Measurements from ENCODE around the gene BMPR1B.
"Not testable (repeated sequence)": the region's sequence is repeated elsewhere in the genome, so short reads cannot be mapped to it uniquely, and the experiment has no call there.

BMPR1B gene

GRCh38 chr4:94831607-94832006 is 73.9 kb downstream of the BMPR1B start:
- Histone ChIP-seq H3K4me1 (ENCODE audit: control insufficient read depth, low read length) (no peaks in the 10 kb centered on the region), H3K4me3 (ENCODE audit: low read length) (no peak overlapping the region), H3K79me2 (ENCODE audit: control insufficient read depth, low read length) (no peaks in the 10 kb centered on the region), H3K27ac (ENCODE audit: low read depth, low read length) (no peak overlapping the region), H4K20me1 (ENCODE audit: control insufficient read depth, insufficient read depth, low read depth, low read length) (no peaks in the 10 kb centered on the region), H3K4me2 (ENCODE audit: low read length) (no peak overlapping the region), H3K36me3 (ENCODE audit: control insufficient read depth, low read length) (no peaks in the 10 kb centered on the region), H3K27me3 (ENCODE audit: control insufficient read depth, low read length) (no peaks in the 10 kb centered on the region), H3K9me3 (ENCODE audit: control insufficient read depth, insufficient read depth, low read length) (no peaks in the 10 kb centered on the region), H3K9me2 (replicated peaks; ENCODE audit: control insufficient read depth, low read length) (no peaks in the 10 kb centered on the region), H3F3A (ENCODE audit: control insufficient read depth, insufficient read depth) (no peaks in the 10 kb centered on the region)
- TF ChIP-seq EZH2phosphoT487 (IDR thresholded peaks at IDR 0.05; ENCODE audit: borderline replicate concordance, low read length) (no peak), CTCF (IDR thresholded peaks at IDR 0.05; ENCODE audit: low read depth, low read length, poor library complexity, severe bottlenecking) (no peak)

GRCh38 chr4:94832329-94832728 is 74.6 kb downstream of the BMPR1B start:
- not testable (repeated sequence) for H3K9me2 ChIP-seq (replicated peaks; ENCODE audit: control insufficient read depth, low read length); H3K4me2 ChIP-seq (ENCODE audit: low read length); H3K4me1 ChIP-seq (ENCODE audit: control insufficient read depth, low read length)

GRCh38 chr4:94833394-94833793 is 75.6 kb downstream of the BMPR1B start:
- no peaks in the 10 kb centered on the region for H4K20me1 ChIP-seq (ENCODE audit: control insufficient read depth, insufficient read depth, low read depth, low read length)
- no peaks in the 10 kb centered on the region for H3F3A ChIP-seq (ENCODE audit: control insufficient read depth, insufficient read depth)
- no peak overlapping the region for H3K4me2 ChIP-seq (ENCODE audit: low read length)
- H3K27me3 ChIP-seq (ENCODE audit: control insufficient read depth, low read length): no peaks in the 10 kb centered on the region
- H3K79me2 ChIP-seq (ENCODE audit: control insufficient read depth, low read length): no peaks in the 10 kb centered on the region
- H3K36me3 ChIP-seq (ENCODE audit: control insufficient read depth, low read length): no peaks in the 10 kb centered on the region
- H3K4me1 ChIP-seq (ENCODE audit: control insufficient read depth, low read length): no peaks in the 10 kb centered on the region
- TF ChIP-seq EZH2phosphoT487 (IDR thresholded peaks at IDR 0.05; ENCODE audit: borderline replicate concordance, low read length) (no peak), CTCF (IDR thresholded peaks at IDR 0.05; ENCODE audit: low read depth, low read length, poor library complexity, severe bottlenecking) (no peak)
- H3K4me3 ChIP-seq (ENCODE audit: low read length): no peak overlapping the region
- no peaks in the 10 kb centered on the region for H3K9me2 ChIP-seq (replicated peaks; ENCODE audit: control insufficient read depth, low read length)
- no peak overlapping the region for H3K27ac ChIP-seq (ENCODE audit: low read depth, low read length)
- no peaks in the 10 kb centered on the region for H3K9me3 ChIP-seq (ENCODE audit: control insufficient read depth, insufficient read depth, low read length)

More at GRCh38 chr4:94832329-94832728, 74.6 kb downstream of the BMPR1B start:
- not testable (repeated sequence) for H3K4me3 ChIP-seq (ENCODE audit: low read length); H3K27ac ChIP-seq (ENCODE audit: low read depth, low read length); H3F3A ChIP-seq (ENCODE audit: control insufficient read depth, insufficient read depth); H3K36me3 ChIP-seq (ENCODE audit: control insufficient read depth, low read length); H3K9me3 ChIP-seq (ENCODE audit: control insufficient read depth, insufficient read depth, low read length); H4K20me1 ChIP-seq (ENCODE audit: control insufficient read depth, insufficient read depth, low read depth, low read length); H3K27me3 ChIP-seq (ENCODE audit: control insufficient read depth, low read length); H3K79me2 ChIP-seq (ENCODE audit: control insufficient read depth, low read length)

GRCh38 chr4:94834501-94834900 is 76.7 kb downstream of the BMPR1B start:
- TF ChIP-seq EZH2phosphoT487 (IDR thresholded peaks at IDR 0.05; ENCODE audit: borderline replicate concordance, low read length) (no peak), CTCF (IDR thresholded peaks at IDR 0.05; ENCODE audit: low read depth, low read length, poor library complexity, severe bottlenecking) (no peak)
- no peaks in the 10 kb centered on the region for H3K9me3 ChIP-seq (ENCODE audit: control insufficient read depth, insufficient read depth, low read length)
- H3K36me3 ChIP-seq (ENCODE audit: control insufficient read depth, low read length): no peaks in the 10 kb centered on the region
- no peaks in the 10 kb centered on the region for H3K9me2 ChIP-seq (replicated peaks; ENCODE audit: control insufficient read depth, low read length)
- no peaks in the 10 kb centered on the region for H4K20me1 ChIP-seq (ENCODE audit: control insufficient read depth, insufficient read depth, low read depth, low read length)
- no peak overlapping the region for H3K4me2 ChIP-seq (ENCODE audit: low read length)
- no peak overlapping the region for H3K4me3 ChIP-seq (ENCODE audit: low read length)
- no peaks in the 10 kb centered on the region for H3F3A ChIP-seq (ENCODE audit: control insufficient read depth, insufficient read depth)
- H3K27ac ChIP-seq (ENCODE audit: low read depth, low read length): no peak overlapping the region
- H3K27me3 ChIP-seq (ENCODE audit: control insufficient read depth, low read length): no peaks in the 10 kb centered on the region
- H3K4me1 ChIP-seq (ENCODE audit: control insufficient read depth, low read length): no peaks in the 10 kb centered on the region
- H3K79me2 ChIP-seq (ENCODE audit: control insufficient read depth, low read length): no peaks in the 10 kb centered on the region

GRCh38 chr4:94841166-94841863 is 83.6 kb downstream of the BMPR1B start:
- H3K9me2 ChIP-seq (replicated peaks; ENCODE audit: control insufficient read depth, low read length); H3K4me1 ChIP-seq (ENCODE audit: control insufficient read depth, low read length); H3K79me2 ChIP-seq (ENCODE audit: control insufficient read depth, low read length); H3K4me2 ChIP-seq (ENCODE audit: low read length); H3K4me3 ChIP-seq (ENCODE audit: low read length); H3K9me3 ChIP-seq (ENCODE audit: control insufficient read depth, insufficient read depth, low read length); H4K20me1 ChIP-seq (ENCODE audit: control insufficient read depth, insufficient read depth, low read depth, low read length); H3K36me3 ChIP-seq (ENCODE audit: control insufficient read depth, low read length); H3K27me3 ChIP-seq (ENCODE audit: control insufficient read depth, low read length); H3K27ac ChIP-seq (ENCODE audit: low read depth, low read length); H3F3A ChIP-seq (ENCODE audit: control insufficient read depth, insufficient read depth): not testable (repeated sequence)

Measured in DOHH2 (cell line).